HG03139 (cell line): ENCODE measurements around the gene BABAM2.

Source experiments
- ATAC-seq: cut with Tn5 transposase; IDR thresholded peaks from one replicate; pipeline ENCODE4 v1.9.1; 2021; ENCODE audit not compliant: unreplicated experiment

Gene BABAM2

DNA sequence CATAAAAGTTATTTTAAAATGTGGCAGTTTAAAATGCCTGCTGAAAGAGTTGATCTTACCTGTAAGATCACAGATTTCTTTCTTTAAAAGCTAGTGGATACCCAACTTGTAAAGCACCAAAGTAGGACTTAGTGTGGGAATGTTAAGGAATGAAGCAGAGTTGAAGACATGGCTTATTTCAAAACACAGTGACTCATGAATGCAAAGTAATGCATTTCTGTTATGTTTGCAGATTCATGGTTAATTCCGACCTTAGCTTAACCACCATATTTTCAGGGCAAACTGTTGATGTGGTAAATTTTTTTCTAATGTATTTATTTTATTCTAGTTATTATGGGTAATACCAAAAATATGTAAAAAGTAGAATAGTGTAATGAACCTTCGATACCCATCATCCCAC is 295.4 kb downstream of the BABAM2 start:
- no peak for ATAC-seq

DNA sequence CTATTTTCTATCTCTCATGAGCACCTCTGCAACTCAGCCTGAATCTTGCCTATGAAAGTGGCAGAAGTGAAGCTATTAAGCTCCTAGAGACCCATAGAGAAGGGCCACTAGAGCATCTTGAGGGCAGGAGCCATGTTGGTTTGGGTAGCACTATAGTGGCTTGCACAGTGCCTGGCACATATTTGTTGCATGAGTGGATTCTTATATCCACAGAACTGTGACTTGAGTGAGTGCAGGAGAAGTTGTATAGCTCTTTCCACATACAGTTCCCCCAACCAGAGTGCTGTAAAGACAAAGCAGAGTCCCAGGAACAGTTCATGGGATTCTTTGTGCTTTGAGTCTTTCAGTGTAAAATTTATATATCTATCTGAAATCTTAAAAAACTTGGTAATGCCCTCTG is 296.7 kb downstream of the BABAM2 start:
- no peak for ATAC-seq

DNA sequence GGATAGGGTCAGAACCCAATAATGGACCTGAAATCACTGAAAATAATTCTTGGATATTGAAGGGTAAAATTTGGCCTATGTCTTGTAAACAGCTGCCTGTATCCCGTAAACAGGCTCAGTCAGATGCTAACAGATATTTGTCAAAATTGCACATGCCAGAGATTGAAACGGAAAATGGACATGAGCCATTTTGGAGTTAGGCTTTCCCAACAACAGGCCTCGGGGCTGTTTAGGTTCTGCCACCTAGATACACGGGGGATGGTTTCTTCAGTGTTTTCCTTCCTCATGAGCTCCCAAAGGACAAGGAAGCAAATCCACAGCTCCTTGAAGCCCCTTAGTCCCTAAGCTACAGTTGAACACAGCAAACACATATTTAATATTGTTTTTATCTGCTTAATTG is 297.9 kb downstream of the BABAM2 start:
- no peak for ATAC-seq

DNA sequence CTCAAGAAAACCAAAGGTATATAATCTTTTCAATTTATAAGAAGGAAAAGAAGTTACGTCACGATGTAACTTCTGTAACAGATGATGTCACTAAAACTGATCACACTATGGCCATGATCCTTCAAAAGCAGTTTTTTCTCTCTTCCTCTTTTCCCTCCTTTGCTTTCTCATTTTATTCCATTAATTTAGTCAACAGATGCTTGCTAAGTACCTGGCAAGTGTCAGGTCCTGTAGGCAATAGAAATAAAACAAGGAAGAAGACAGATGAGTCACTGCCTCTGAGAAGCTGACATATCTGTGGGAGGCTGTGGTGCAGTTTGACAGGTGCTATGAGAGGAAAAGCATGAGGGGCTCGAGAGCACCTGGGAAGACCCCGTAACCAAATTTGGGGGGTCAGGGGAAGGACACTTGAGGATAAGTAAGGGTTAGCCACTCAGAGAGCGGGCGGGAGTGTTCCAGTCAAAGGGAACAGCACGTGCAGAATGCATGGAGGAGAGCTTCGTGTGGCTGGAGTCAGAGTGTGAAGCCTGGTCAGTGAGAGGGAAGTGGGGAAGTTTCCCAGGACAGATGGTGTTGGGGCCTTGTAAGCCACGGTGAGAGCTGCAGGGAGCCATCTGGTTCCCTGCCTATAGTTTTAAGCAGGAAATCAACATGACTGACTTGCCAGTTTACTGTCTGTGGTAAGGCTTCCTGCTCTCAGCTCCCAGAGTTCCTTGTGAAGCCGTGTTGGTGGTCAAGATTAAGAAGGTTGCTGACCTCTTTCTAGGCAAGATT is 303.3 kb downstream of the BABAM2 start:
- ATAC-seq = no peak

DNA sequence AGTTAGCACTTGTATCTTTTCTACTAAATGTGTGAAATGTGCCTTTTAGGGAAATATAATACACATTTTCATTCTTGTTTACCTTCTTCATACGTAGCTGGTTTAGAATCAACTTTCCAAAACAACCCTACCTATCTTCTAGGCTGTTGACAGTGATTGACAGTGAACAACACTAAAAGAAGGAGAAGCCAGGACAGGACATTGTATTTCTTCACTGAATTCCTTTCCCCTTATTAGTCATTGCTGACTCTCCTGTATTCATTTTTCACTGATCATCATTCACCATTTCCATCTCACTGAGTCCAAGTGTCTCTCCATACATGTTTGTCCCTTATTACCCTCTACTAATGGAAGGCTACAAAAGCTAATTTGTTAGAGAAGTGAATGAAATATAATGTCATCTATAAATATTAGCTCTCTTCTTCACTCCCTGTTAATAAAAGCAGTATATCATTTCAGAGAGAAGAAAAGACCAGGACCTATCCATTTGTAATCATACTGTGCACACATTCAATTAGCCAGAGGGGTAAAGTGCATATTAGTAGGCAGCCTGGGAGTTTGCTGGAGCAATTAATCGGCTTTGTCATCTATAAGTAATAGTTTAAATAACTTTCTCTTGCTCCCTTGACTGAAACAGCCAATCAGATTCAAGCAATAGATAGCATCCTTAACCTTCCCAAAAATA is 309.6 kb downstream of the BABAM2 start:
- no peak for ATAC-seq

DNA sequence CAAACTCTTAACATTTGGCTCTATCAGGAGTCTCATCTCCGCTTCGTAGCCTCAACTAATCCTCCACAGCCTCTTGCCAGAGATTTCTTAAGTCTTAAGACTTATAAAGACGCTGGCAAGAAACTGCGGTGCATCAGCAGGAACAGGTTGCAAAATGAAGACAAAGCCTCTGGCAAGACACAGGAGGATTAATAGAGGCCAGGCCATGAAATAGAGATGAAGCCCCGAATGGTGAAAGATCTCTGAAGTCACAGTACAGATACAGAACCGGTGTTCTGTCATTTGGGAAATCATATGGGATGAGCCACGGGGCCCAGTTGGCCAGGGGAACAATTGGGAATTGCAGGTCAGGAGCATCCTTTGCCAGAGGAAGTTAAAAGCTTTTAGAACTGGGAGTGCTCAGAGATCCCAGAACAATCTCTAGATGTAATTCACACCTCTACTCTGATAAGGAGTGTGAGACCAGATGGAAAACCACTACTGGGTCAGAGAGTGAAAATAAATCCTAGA is 311.2 kb downstream of the BABAM2 start:
- ATAC-seq = no peak

DNA sequence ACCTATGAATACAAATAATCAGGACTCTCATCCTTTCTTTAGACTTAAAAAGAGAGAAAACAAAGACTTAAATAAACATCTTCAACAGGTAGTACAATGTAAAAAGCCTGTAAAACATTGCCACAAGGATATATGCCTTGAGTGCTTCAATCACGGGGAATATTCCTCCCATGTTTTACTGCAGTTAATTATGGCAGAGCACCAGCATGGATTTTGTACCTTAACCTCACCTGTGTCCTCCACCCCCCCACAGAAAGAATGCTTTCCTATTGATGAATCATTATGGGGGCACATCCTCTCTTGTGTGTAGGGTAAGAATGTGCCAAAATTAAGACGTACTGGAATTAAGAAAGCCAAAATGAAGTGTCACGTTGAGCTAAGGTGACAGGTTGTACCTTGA is 312.2 kb downstream of the BABAM2 start:
- no peak for ATAC-seq

DNA sequence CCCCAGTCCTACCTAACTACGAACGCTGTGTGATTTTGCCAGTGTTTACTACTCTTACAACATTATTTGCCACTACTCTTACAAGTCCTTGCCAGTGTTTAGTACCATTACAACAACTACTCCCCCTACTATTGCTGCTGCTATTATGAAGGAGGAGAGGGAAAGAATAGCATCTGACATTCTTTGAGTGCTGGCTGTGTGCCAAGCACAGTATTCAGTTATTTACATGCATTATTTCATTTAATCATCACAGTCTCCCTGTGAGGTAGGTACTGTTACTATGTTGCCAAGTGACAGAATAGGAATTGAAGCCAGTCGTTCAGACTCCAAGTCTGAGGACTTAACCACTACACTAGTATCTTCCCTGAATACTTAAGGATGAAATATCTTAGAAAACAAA is 316.2 kb downstream of the BABAM2 start:
- no peak for ATAC-seq

DNA sequence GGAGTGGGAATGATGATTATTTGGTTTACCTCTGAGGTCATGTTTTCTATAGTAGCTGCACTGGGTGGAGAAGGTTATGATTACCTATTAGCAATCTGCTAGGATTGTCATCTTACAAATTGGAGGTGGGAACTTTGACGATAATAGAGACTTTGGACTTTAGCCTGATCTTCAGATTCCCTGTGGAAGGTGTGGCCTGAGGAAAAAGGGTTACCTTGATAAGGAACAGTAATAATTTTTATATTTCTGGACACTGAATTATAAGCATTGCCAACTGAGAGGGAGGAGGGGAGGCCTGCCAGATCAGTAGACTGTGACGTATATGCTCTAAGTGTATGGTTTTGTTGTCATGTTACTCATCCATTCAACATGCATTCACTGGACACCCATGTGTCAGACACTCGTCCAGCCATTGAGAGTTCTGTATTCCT is 318.7 kb downstream of the BABAM2 start:
- ATAC-seq = no peak

DNA sequence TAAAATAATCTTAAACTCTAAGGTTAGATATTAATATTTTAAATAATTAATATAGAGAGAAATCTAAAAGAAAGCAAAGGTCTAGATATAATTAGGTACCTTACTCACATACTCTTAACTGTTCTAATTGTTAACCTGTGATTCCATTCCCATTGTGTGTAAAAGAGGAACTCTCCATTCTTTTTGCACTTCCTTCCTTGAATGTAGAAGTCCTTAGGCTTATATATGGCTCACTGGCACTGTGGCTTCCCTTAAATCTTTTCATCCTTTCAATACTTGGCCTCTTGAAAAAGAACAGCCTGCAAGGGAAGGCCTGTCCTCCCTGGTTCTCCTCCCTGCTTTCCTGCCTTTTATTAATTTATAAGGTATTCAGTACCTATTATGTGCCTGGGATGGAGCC is 319.3 kb downstream of the BABAM2 start:
- ATAC-seq = no peak

DNA sequence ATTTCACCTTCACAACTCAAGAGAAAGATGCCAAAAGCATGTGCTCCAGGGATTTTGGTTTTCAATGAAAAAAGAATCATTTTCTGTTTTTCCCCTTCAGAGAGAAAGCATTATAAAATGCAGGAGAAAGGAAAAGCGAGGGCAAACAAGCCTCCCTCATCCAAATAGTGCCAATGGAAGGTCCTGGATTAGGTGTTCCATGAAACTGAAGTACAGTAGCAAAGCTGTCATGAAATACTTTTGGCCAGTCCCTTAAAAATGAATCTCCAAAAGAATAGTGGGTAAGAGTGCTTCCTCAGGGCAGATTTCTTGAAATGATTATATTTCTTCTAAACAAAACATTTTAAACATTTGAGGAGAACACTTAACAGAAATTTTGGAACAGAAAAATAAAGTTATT is 320.0 kb downstream of the BABAM2 start:
- ATAC-seq = no peak

DNA sequence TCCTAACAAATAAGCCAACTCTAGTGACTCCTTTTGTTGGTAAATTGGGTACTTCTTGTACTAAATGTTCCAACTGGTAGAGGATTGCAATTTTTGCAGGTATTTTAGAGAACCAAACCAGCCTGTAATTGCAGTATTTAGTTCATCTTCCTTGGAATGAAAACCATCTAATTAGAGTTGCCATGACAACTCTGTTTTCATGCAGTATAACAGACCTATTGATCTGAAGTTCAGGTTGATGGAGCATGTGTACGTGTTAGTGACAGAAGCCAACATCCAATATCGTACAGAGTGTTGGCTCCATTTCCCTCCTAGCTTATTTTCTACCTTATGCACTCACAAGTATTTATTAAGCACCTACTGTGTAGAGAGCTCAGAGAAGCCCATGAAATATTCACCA is 325.8 kb downstream of the BABAM2 start:
- no peak for ATAC-seq

DNA sequence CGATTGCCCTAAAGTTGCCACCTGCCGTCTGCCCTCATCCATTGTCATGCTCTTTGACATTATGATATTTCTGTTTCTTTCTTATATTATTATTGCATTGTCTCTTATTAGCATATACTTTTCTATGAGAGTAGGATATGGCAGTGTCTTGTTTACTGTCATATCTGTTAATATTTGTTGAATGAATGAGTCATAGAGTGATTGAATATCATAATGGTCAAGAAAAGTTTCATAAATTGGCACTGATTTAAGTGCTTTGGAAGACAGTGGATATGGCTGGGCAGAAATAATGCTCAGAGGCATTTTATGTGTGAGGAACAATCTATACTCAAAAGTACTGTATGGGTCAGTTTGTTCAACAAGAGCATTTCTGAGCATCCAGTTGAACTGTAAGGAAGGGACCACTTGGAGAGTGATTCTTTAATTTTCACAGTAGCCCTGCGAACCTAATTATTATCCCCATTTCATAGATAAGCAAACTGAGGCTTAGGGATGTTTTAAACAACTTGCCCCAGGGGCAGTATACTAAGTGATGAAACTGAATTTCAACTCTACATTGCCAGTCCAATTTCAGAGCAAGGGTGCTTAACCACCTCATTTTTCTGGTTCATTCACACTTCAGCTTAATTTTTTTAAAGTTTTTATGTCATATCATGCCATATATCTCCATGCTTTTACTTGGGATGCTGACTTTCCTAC is 326.7 kb downstream of the BABAM2 start:
- ATAC-seq = no peak

DNA sequence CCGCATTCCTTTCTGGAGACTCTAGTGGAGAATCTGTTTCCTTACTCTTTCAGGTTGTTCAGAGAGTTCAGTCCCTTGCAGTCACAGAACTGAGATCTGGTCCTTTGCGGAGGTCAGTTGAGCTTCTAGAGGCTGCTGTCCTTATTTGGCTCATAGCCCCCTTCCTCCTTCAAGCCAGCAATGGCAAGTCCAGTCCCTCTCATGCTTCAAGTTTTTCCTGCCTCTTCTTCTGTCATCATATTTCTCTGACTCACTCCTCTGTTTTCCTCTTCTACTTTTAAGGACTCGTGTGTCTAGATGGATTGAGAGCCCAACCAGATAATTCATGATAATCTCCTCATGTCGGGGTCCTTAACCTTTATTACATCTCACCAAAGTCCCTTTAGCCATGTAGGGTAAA is 328.6 kb downstream of the BABAM2 start:
- ATAC-seq = no peak

DNA sequence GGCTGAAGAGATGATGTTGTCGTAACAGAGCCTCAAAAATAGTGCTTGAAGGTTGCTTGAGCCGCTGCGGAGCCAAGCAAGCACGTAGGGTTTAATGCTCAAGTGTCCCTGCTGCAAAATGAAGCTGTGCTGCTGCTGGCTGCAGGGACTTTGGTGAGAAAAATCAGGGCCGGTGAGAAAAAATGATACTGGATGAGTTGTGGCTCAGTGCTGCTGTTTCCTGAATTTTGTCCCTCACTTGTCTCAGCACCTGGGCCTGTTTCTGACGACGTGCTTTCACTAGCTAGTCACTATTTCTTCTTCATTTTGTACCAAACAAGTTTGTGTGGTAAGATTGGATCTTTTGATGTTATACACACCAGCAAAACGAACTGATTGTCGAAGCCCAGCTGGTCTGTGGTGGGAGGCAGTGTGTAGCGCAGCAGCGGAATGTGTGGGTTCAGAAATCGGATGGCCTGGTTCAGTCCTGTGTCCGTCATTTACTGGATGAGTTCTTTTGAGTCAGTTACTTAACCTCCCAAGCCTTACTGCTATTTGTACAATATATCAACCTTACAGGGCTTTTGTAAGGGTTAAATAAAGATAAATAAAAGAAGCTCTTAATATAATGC is 329.3 kb downstream of the BABAM2 start:
- no peak for ATAC-seq

DNA sequence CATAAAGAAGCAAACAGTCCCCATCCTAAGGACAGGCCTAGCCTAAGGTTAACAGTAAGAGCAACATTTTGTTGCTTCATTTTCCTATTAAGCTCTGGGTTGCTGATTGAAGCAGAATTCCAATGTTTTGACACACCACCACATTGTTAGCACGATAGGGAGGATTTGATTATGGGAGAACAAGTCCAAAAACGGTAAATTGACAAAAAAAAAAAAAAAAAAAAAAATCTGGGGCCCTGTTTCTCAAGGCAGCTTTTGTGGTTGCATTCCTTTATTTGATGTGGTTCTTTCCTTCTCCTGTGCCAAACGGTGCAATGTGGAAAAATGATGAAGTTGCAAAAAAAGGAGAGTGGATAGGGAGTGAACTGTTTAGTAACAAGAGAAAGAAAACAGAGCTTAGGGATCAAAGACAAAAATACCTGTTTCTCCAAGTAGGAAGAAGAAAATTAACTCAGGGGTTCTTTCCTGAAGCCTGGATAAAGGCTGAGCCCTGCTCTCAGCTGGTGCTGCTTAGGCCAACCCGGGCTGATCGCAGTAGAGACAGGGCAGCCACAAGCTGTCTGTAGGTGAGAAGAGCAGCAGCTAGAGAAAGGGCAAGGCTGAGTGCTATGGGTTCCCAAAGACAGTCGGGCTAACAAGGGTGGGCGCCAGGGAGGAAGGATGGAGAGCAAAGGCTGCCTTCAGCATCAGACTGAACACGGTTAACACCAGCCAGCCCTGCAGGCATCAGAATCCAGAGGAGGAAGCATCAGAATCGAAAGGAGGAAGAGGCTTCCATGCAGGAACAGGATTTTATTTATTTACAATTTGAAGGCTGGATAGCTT is 334.3 kb downstream of the BABAM2 start:
- ATAC-seq = no peak

DNA sequence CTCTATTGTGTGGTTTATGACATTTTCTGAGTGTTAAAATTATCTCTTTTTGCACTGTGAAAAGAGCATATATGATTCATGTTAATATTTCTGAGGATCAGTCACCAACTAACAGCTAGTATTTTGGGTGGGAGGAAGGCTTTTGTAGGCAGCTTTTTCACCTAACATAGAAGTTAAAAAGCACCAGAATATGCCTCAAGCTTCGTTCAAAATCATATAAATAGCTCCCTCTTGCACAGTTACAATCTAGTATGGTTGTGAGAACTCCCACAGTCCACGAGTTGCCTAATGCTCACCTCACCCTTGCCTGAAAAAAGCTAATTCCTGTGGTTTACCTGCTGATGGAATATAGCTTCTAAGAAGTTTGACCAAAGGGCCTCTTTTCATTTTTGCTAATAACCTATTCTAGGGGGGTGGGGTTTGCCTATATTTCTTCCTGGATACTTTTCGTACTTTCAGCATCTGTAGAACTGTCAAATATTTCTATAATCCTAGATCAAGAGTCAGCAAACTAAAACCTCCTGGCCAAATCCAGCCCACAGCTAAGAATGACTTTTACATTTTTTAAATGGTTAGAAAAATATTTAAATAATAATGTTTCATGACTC is 335.0 kb downstream of the BABAM2 start:
- ATAC-seq = no peak

DNA sequence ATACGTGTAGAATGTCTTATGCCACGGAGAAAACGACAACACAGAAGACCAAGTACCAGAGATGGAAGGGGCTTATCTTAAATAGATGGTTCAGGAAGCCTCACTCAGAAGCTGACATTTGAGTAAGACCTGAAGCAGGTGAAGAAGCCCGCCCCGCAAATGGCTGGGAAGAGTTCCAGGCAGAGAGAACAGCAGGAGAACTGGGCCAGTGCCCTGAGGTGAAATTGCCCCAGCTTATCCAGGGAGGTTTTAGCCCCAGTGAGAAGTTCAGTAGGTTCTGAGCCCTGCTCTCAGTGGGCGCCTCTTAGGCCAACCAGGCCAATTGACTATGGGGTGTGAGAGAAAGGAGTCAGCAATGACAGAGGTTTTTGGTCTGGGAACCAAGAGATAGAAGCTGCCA is 336.0 kb downstream of the BABAM2 start:
- no peak for ATAC-seq

DNA sequence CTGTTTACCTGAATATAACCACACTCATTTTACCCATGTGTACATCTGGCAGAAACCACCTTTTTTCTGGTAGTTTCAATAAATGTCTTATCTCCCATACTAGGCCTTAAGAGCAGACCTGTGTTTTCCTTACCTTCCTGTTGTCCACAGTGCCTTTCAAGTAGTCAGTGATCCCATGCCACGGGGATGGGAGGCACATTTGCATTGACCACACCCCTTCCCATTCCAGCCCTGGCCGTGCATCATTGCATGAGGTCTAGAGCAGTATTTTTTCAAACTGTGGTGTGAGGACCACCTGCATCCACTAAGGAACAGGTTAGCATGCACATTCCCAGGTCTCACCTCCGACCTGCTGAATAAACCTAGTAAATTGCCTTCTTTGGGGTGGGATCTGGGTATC is 337.0 kb downstream of the BABAM2 start:
- ATAC-seq = no peak

DNA sequence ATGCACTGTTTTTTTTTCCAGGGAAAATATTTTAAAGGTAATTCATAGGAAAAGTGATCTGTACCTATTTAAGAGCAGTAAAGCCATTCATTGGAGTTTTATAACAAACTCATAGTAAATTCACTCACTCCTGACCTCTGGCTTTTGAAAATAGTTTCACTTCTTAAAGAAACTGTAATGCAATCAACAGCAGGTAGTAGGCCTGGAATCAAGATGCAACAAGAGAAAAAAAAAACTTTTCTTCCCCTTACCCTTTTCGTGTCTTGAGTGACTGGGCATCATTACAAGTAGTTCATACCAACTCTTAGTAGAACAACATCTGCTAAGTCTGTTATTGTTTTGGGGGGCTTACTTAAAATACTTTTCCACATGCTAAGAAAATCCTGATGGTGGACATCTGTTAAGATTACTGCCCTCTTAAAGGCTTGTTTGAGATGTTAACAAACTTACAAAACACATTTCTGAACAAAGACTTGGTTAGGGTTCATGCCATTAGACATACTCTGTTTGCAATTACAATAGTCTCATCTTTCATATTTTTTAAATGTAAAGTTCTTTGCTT is 338.0 kb downstream of the BABAM2 start:
- ATAC-seq = no peak
